Keratinocyte (primary cell): ENCODE measurements around the gene TUNAR.

Experiments used
- EZH2 ChIP-seq: IDR thresholded peaks from one replicate; pipeline ENCODE4 v1.6.1; 2012; ENCODE audit warnings: inconsistent platforms, mild to moderate bottlenecking, low read length, moderate library complexity
- TF ChIP-seq, protein P1 (sequence below), 3 experiments: IDR thresholded peaks in 1 of 3; conservative IDR thresholded peaks in 1 of 3; optimal IDR thresholded peaks in 1 of 3; 2 replicates in 2 of 3; 3 replicates in 1 of 3; pipeline versions ENCODE3 to v1.5.1; 2011; ENCODE audit warnings: low read length in 3 of 3, mild to moderate bottlenecking in 3 of 3, moderate library complexity in 2 of 3, control low read depth in 1 of 3, inconsistent platforms in 1 of 3; ENCODE audit not compliant: insufficient read depth in 2 of 3; ENCODE audit errors: extremely low read depth in 1 of 3

DNA sequence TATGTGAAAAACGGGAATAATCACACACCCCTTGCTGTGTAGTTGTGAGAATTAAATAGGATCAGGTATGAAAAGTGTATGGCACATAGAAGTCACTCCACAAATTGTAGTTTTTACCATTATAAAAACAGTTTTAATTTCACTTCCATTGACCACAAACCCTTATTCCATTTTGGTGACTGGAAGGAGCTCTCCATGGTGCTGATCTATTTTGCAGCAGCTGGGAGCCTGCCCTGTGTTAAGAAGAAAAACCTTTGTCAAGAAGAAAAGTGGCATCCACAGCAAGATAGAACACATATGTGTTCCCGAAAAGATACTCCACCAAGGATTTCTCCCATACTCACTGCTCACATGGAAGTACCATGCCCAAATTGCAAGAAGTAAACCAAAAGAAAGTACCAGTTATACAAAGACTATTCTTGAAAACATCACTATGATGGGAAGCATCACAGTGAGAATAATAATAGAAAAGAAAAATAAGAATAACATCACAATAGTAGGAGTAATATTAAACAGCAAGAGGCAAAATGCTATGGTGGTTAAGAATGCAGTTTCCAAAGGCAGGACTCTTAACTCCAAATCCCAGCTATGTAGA, 58.7 kb downstream of the TUNAR start:
- TF ChIP-seq, protein P1, sequence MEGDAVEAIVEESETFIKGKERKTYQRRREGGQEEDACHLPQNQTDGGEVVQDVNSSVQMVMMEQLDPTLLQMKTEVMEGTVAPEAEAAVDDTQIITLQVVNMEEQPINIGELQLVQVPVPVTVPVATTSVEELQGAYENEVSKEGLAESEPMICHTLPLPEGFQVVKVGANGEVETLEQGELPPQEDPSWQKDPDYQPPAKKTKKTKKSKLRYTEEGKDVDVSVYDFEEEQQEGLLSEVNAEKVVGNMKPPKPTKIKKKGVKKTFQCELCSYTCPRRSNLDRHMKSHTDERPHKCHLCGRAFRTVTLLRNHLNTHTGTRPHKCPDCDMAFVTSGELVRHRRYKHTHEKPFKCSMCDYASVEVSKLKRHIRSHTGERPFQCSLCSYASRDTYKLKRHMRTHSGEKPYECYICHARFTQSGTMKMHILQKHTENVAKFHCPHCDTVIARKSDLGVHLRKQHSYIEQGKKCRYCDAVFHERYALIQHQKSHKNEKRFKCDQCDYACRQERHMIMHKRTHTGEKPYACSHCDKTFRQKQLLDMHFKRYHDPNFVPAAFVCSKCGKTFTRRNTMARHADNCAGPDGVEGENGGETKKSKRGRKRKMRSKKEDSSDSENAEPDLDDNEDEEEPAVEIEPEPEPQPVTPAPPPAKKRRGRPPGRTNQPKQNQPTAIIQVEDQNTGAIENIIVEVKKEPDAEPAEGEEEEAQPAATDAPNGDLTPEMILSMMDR (optimal IDR thresholded peaks at IDR 0.05 in 1 of 3, IDR thresholded peaks at IDR 0.05 in 1 of 3, conservative IDR thresholded peaks at IDR 0.05 in 1 of 3; ENCODE audit: extremely low read depth in 1 of 3, insufficient read depth in 2 of 3, low read length in 3 of 3) = no peak
- no peak for TF ChIP-seq EZH2
